Epidermal melanocyte (primary cell): ENCODE measurements around the gene COA3.

Source experiments
- DNase-seq: peaks from one replicate; pipeline ENCODE4 v3.0.0; 2011; ENCODE audit warnings: low spot score; ENCODE audit not compliant: insufficient read length

Gene COA3

DNA sequence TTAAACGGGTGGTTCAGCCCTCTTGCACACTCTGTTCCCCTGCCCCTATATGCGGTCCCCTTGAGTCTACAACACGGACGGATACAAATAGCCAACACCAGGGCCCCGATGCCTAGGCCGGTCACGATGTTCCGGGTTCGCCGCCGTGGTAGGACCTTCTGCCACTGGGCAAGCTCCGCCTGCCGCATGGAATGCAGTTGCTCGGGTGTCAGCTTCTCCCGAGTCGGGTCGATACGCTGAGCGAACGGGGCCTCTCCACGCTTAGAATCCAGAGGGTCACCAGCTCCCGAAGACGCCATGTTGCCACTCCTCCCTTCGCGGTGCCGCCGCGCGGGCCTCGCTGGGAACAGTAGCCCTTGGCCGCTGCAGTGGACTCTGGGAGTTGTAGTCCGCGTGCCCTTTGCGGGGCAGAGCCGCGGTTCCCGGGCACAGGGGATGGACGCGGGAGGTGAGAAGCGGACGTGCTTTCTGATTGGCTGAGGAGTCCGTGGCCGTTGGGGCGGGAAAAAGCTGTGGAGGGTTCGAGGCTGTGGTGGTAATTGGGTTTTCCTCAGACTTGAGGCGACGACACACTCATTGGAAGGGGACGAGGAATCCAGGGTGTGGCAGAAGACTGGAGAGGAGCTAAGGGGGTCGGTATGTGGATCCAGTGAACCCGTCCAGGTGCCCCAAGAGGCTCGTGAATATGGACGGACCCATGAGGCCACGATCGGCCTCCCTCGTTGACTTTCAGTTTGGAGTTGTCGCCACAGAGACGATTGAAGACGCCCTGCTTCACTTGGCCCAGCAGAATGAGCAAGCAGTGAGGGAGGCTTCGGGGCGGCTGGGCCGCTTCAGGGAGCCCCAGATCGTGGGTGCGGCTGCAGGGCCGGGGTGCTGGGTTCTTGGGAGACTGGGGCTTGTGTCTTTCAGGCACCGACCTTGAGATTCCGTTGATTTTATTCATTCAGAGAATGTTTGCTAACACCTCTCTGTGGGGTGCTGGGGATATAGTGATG, at the start of gene COA3, which contains the start of gene CNTD1:
COA3 (minus strand) TSS at position 322 of the 998 bp plus-strand sequence; CDS start at position 299, 23 bp downstream.
CNTD1 (plus strand) TSS at position 479 of the 998 bp plus-strand sequence; CDS start at position 686, 207 bp downstream.
- DNase-seq: peak; percentile 79

DNA sequence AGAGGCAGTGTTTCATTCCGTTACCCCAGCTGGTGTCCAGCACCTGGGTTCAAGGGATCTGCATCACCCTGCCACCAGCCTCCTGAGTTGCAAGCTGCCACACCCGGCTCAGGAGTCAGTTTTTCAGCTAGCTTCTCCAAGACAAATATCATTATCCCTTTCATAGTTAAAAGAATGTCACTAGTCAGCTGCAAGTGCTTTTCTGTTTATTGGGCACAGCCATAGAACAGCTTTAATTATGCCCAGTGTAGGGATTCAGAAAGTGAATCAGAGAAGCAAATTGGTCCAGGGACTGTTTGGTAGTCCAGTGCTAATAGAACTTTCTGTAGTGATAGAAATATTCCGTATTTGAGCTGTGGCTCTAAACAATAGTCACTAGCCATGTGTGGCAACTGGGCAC, 49.6 kb upstream of the COA3 start:
- DNase-seq: no peak

DNA sequence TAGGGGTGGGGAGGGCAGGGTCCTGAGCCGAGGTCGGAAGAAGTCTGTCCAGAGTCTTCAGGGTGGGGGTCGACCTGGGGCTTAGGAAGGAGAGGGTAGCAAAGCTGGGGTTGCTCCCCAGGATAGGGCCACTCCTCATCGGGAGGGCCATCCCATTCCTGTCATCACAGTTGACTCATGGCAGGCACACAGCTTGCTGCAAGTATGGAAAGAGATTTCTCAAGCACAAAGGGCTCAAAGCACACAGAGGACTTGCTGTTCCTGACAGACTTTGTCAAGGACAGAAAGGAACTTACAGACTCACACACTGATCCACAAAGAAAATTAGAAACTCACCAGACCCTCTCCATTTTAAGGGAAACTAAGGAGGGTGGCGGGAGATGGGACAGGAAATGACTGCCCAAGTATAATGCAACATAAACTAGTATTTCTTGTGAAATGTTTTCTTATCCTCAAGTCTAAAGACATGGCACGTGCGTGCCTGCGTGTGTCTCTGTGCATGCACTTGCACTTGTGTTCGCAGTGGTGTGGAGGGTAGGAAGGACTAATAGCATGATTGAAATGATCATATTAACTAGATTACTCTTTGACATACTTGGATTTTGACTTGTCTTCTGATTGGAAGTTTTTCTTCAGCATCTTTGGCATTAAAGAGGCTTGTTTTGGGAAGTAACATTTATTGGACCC, 48.2 kb upstream of the COA3 start:
- no peak for DNase-seq

DNA sequence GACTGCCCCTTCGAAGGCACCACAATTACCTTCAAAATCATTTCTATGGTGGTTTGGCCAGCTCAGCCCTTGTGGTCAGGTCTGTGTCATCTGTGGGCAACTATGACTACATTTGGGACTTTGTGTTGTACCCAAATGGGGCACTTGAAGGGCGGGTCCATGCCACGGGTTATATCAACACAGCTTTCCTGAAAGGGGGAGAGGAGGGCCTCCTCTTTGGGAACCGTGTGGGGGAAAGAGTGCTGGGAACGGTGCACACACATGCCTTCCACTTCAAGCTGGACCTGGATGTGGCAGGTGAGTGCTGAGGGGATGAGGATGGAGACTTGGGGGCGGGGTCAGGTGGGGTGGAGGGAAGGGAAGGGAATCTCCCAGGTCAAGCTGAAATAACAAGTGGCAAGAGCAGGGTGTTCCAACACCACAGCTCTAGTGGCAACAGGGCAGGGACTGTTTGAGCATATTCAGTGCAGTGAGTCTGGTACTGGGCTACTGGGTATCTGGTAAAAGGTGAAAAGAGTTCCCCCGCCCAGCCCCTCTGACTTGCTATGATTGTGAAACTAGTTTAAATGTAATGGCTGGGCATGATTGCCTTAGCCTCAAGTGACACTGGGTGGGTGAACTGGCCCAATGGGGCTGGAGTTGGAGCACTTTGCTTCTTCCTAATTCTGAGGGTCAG, 47.6 kb upstream of the COA3 start:
- peak; percentile 14 for DNase-seq

- DNase-seq: no peak
These were observed 47.0 kb upstream of the COA3 start for GRCh38 chr17:42845556-42845917.

- DNase-seq: no peak
These were observed 46.5 kb upstream of the COA3 start for GRCh38 chr17:42844761-42845555.

- DNase-seq: no peak
These were observed 45.8 kb upstream of the COA3 start, which contains the start of gene AOC2 for GRCh38 chr17:42844271-42844670. Gene AOC2, plus strand, starts transcription at chr17:42844580. Its CDS starts 47 bp downstream, at chr17:42844627.

- DNase-seq: peak; percentile 91
These were observed 44.9 kb upstream of the COA3 start for GRCh38 chr17:42843358-42843934.

DNA sequence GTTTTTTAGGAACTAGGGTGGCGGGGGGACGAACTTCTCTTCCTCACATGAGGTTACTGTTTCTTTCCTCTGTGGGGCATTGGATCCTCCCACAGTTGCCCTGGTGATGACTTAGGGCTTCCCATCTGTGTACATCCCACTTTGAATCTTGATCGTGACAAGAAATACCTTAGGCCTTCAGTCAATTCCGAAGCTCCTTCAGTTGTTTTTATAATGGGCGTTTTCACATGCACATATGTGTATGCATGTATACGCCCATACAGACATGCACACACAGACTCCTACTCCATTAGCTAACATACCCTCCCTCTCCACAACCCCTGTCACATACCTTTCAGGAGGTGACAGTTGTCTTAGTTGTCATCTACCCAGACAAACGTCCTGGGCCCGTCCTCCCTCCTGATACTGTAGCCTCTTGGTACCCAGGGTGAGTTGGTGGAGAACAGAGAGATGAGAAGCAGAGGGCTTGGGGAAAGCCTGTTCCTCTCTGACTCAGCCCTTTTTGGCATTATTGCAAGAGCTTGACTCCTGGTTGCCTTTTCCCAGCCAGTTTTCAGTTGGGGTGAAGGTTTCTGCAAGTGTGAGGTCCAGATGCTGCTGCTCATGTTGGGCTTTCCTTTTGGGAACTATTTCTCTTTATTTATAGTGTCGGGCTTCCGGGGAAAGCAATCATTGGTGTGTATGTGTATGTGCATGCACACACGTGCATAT, 43.6 kb upstream of the COA3 start:
- no peak for DNase-seq

- DNase-seq: no peak
These were observed 37.2 kb upstream of the COA3 start for GRCh38 chr17:42835732-42836131.

DNA sequence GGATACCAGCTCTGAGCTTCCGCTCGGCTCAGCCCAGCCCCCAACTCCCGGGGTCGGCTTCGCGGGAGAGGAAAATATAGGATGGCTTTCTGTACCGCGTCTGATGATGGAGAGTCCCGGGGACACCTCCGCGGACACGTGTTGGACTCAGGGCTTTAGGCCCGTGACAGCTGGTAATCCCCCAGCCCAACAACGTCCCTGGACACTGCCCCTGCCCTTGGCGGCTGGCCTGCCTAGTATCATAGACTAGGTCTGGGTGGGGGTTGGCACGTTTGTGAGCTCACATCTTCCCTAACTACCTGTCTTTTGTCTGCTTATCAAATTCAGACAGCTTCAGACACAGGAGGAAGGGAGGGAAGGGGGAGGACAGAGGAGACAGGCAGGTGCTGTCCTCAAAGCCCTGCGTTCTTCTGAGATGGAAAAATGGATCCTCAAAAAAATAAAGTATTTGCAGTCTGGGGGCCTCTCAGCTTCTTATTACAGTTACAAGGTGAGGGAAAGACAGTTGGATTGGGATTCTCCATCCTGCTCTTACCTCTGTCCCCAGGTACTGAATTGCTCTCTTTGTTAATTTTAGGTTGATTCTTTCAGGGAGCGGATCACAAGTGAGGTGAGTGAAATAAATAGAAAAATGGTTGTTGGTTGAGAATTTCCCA, 35.4 kb upstream of the COA3 start:
- DNase-seq: no peak

GRCh38 chr17:42832934-42833766, 34.6 kb upstream of the COA3 start, which contains the start of gene PSME3:
Gene PSME3, plus strand, starts transcription at chr17:42833397. Its CDS starts 235 bp downstream, at chr17:42833632.
- DNase-seq: peak; percentile 82

- no peak for DNase-seq
These were observed 33.9 kb upstream of the COA3 start for GRCh38 chr17:42832213-42832933.

- no peak for DNase-seq
These were observed 32.5 kb upstream of the COA3 start for GRCh38 chr17:42830971-42831370.

DNA sequence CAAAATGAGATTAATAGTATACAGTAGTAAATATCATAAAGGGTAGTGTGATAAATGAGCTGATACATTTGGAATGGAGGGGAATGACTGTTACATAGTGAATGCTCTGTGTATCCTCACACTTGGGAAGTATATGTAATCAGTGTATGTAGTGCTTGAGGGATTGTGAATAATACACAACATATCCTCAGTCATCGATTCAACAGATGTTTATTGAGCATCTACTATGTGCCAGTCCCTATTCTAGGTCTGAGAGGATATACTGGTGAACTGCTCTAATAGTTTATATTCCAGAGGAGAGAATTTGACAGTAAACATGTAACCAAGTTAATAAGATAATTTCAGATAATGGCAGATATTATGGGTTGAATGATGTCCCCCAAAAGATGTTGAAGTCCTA, 29.0 kb upstream of the COA3 start:
- DNase-seq: no peak

GRCh38 chr17:42821176-42821575, 22.7 kb upstream of the COA3 start:
- DNase-seq: no peak

DNA sequence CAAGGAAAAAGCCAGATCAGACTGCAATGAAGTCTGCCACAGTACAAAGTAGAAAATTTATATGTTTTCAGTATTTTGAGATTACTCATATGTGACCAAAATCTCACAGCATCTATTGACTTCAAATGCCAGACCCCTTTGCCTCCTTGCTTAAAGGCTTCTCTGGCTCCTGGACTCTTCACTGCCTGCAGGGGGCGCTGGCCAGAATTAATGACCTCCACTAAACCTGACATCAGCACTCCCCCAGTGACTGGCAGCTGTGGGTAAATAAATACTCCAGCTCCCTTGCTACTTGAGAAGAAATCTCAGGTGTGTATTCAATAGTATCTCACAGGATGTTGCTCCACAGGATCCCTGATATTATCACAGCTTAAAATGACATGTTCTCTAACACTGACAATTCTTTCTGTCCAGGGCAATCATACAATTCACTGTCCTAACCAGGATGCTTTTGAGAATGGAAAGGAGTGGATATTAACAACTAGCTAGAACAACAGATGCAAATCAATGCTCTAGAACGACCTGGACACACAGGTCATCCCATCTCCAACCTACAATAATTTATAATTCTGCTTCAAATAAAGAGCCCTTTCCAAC, 21.5 kb upstream of the COA3 start:
- no peak for DNase-seq
